K562 (cell line): Measurements from ENCODE around the gene ATP6V1F. TPM values are rescaled to one million over a fixed set of nuclear protein-coding genes. Genes with fewer than 3 reads are reported as not detected.
A peak's percentile ranks its signal among the peaks of the same experiment; 100 is the strongest.

Source experiments
- BRCA1 ChIP-seq, 2 experiments: fragments of 450-650 bp in 1 of 2; sonication (generic) in 1 of 2; formaldehyde crosslinking in 1 of 2; IDR thresholded peaks; 2 replicates each; pipeline versions ENCODE4 v1.5.0 to v1.6.1; 2017 to 2020; ENCODE audit warnings: mild to moderate bottlenecking in 1 of 2, missing genetic modification reagents in 1 of 2
- FIP1L1 ChIP-seq: fragments of 200-400 bp; formaldehyde crosslinking; IDR thresholded peaks from 2 replicates; pipeline ENCODE4 v1.6.1; 2018; ENCODE audit warnings: mild to moderate bottlenecking, low read depth, low read length; ENCODE audit not compliant: poor library complexity, severe bottlenecking
- HDAC1 ChIP-seq, 2 experiments: fragments of 450-650 bp; IDR thresholded peaks; 2 replicates each; pipeline ENCODE4 v1.6.1; 2016 to 2017; ENCODE audit warnings: inconsistent platforms in 1 of 2, mild to moderate bottlenecking in 1 of 2, moderate library complexity in 1 of 2
- HNRNPH1 ChIP-seq: fragments of 200-400 bp; formaldehyde crosslinking; optimal IDR thresholded peaks from 2 replicates; pipeline ENCODE3; 2017; ENCODE audit warnings: low read depth, mild to moderate bottlenecking, low read length, moderate library complexity
- MTF1 ChIP-seq: fragments of 250-450 bp; sonication (Bioruptor Pico); IDR thresholded peaks from 2 replicates; pipeline ENCODE4 v1.9.0; 2021; ENCODE audit warnings: moderate library complexity, mild to moderate bottlenecking, inconsistent platforms, borderline replicate concordance
- NCOR1 ChIP-seq: fragments of 450-650 bp; IDR thresholded peaks from 2 replicates; pipeline ENCODE4 v1.6.1; 2016; ENCODE audit warnings: mild to moderate bottlenecking, moderate library complexity
- NFE2L1 ChIP-seq: fragments of 450-650 bp; IDR thresholded peaks from 2 replicates; pipeline ENCODE4 v1.6.1; 2016; ENCODE audit warnings: missing genetic modification characterization, low read depth, mild to moderate bottlenecking, missing compliant biosample characterization, moderate library complexity, borderline replicate concordance
- PCBP2 ChIP-seq: fragments of 200-400 bp; formaldehyde crosslinking; IDR thresholded peaks from 2 replicates; pipeline ENCODE4 v1.6.1; 2018; ENCODE audit warnings: low read length, low read depth, mild to moderate bottlenecking, moderate library complexity; ENCODE audit not compliant: poor library complexity, severe bottlenecking
- PRMT5 ChIP-seq: sonication (generic); formaldehyde crosslinking; IDR thresholded peaks from 2 replicates; pipeline ENCODE4 v1.5.0; 2020; ENCODE audit warnings: missing genetic modification reagents
- TGIF2 ChIP-seq: sonication (generic); formaldehyde crosslinking; IDR thresholded peaks from 2 replicates; pipeline ENCODE4 v1.8.1; 2022; ENCODE audit warnings: mild to moderate bottlenecking, missing genetic modification reagents, moderate library complexity
- ZFX ChIP-seq: sonication (generic); formaldehyde crosslinking; IDR thresholded peaks from 2 replicates; pipeline ENCODE4 v1.8.0; 2022; ENCODE audit warnings: mild to moderate bottlenecking, missing genetic modification reagents, moderate library complexity
- ZNF23 ChIP-seq: fragments of 250-450 bp; sonication (Bioruptor Pico); IDR thresholded peaks from 2 replicates; pipeline ENCODE4 v1.4.0; 2020; ENCODE audit warnings: mild to moderate bottlenecking
- ZNF232 ChIP-seq: sonication (generic); formaldehyde crosslinking; IDR thresholded peaks from 2 replicates; pipeline ENCODE4 v1.8.0; 2022; ENCODE audit warnings: mild to moderate bottlenecking, missing genetic modification reagents
- ZNF311 ChIP-seq: fragments of 250-450 bp; sonication (Bioruptor Pico); IDR thresholded peaks from 2 replicates; pipeline ENCODE4 v1.4.0; 2020; ENCODE audit warnings: mild to moderate bottlenecking, moderate library complexity
- ZNF696 ChIP-seq: fragments of 250-450 bp; sonication (Bioruptor Pico); conservative IDR thresholded peaks from 2 replicates; pipeline ENCODE4 v1.4.0; 2020; ENCODE audit warnings: mild to moderate bottlenecking, moderate library complexity
- polyA plus RNA-seq, 8 experiments: library from polyadenylated mRNA; depleted of rRNA in 4 of 8; stranded (reverse) in 5 of 8; unstranded in 3 of 8; fragments of >200 nt; fragmentation: Nextera tagmentation in 2 of 8; fragmentation: Illumina TruSeq in 1 of 8; extraction: Ambion mirVana in 2 of 8; extraction: Trizol in 1 of 8; gene quantifications; 2 replicates each; pipeline versions ENCODE4 v1.2.1 to v1.2.3, GENCODE V29; 2011 to 2014; ENCODE audit warnings: inconsistent platforms in 1 of 8, missing spikeins in 1 of 8
- total RNA-seq, 7 experiments: library from RNA; depleted of rRNA in 6 of 7; stranded (reverse); fragments of >200 nt in 6 of 7; fragmentation: Illumina TruSeq in 2 of 7; extraction: Trizol in 2 of 7; gene quantifications; 2 replicates each; pipeline versions ENCODE4 v1.2.1 to v1.2.3, GENCODE V29; 2011 to 2021; ENCODE audit warnings: low replicate concordance in 1 of 7
- TF ChIP-seq, protein P1 (sequence below): fragments of 450-650 bp; formaldehyde crosslinking; IDR thresholded peaks from 2 replicates; pipeline ENCODE4 v1.4.0; 2020; ENCODE audit warnings: mild to moderate bottlenecking, mixed read lengths
- TF ChIP-seq, protein P2 (sequence below): fragments of 450-650 bp; IDR thresholded peaks from 2 replicates; pipeline ENCODE4 v1.6.1; 2016; ENCODE audit warnings: low read depth

Gene ATP6V1F
- total and polyA plus RNA-seq, 9 of the 15 experiments (the other 6 are each of a cell fraction or from before 2014, with no cell fraction given): 206 to 1,123 (median 542) TPM

DNA sequence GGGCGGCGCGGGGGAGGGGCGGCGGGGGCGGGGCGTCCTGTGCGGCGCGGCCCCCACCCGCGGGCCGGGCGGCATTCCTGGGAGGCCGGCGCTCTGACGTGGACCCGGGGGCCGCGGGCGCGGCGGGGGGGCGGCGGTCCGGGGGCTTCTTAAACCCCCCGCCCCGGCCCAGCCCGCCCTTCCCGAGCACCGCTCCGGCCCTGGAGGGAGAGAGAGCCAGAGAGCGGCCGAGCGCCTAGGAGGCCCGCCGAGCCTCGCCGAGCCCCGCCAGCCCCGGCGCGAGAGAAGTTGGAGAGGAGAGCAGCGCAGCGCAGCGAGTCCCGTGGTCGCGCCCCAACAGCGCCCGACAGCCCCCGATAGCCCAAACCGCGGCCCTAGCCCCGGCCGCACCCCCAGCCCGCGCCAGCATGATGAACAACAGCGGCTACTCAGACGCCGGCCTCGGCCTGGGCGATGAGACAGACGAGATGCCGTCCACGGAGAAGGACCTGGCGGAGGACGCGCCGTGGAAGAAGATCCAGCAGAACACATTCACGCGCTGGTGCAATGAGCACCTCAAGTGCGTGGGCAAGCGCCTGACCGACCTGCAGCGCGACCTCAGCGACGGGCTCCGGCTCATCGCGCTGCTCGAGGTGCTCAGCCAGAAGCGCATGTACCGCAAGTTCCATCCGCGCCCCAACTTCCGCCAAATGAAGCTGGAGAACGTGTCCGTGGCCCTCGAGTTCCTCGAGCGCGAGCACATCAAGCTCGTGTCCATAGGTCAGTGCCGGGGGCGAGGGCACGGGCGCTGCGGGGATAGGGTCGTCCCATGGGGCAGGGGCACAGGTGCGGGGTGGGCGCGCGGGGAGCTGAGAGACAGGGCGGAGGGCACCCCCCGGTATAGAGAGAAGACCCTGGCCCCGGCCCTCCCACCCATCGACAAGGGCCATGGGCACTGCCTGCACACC lies 32.2 kb upstream of the ATP6V1F start, which contains the start of gene FLNC (continued):
- 0 out of 2 replicates have a peak, but pooled peaks have one; percentile 23 for TF ChIP-seq ZNF232 (CRISPR knock-in tag)
- TF ChIP-seq MTF1: no peak
- TF ChIP-seq FIP1L1: peak; percentile 78
- no peak for TF ChIP-seq HNRNPH1
- TF ChIP-seq BRCA1 (IDR thresholded peaks at IDR 0.05): no peak
- 0 out of 2 replicates have a peak, but pooled peaks have one; percentile 82 for TF ChIP-seq BRCA1 (CRISPR knock-in tag; IDR thresholded peaks at IDR 0.05)
- peak; percentile 45; the same call in 1 of the 2 replicates for TF ChIP-seq TGIF2
- TF ChIP-seq, protein P1, sequence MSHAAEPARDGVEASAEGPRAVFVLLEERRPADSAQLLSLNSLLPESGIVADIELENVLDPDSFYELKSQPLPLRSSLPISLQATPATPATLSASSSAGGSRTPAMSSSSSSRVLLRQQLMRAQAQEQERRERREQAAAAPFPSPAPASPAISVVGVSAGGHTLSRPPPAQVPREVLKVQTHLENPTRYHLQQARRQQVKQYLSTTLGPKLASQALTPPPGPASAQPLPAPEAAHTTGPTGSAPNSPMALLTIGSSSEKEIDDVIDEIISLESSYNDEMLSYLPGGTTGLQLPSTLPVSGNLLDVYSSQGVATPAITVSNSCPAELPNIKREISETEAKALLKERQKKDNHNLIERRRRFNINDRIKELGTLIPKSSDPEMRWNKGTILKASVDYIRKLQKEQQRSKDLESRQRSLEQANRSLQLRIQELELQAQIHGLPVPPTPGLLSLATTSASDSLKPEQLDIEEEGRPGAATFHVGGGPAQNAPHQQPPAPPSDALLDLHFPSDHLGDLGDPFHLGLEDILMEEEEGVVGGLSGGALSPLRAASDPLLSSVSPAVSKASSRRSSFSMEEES (CRISPR knock-in tag): no peak
- TF ChIP-seq NFE2L1 (tag): no peak
- no peak for TF ChIP-seq PRMT5 (CRISPR knock-in tag)
- TF ChIP-seq ZFX: peak; percentile 79
- TF ChIP-seq NCOR1: peak; percentile 28; the same call in 1 of the 2 replicates
- TF ChIP-seq ZNF696 (CRISPR knock-in tag): no peak
- TF ChIP-seq, protein P2, sequence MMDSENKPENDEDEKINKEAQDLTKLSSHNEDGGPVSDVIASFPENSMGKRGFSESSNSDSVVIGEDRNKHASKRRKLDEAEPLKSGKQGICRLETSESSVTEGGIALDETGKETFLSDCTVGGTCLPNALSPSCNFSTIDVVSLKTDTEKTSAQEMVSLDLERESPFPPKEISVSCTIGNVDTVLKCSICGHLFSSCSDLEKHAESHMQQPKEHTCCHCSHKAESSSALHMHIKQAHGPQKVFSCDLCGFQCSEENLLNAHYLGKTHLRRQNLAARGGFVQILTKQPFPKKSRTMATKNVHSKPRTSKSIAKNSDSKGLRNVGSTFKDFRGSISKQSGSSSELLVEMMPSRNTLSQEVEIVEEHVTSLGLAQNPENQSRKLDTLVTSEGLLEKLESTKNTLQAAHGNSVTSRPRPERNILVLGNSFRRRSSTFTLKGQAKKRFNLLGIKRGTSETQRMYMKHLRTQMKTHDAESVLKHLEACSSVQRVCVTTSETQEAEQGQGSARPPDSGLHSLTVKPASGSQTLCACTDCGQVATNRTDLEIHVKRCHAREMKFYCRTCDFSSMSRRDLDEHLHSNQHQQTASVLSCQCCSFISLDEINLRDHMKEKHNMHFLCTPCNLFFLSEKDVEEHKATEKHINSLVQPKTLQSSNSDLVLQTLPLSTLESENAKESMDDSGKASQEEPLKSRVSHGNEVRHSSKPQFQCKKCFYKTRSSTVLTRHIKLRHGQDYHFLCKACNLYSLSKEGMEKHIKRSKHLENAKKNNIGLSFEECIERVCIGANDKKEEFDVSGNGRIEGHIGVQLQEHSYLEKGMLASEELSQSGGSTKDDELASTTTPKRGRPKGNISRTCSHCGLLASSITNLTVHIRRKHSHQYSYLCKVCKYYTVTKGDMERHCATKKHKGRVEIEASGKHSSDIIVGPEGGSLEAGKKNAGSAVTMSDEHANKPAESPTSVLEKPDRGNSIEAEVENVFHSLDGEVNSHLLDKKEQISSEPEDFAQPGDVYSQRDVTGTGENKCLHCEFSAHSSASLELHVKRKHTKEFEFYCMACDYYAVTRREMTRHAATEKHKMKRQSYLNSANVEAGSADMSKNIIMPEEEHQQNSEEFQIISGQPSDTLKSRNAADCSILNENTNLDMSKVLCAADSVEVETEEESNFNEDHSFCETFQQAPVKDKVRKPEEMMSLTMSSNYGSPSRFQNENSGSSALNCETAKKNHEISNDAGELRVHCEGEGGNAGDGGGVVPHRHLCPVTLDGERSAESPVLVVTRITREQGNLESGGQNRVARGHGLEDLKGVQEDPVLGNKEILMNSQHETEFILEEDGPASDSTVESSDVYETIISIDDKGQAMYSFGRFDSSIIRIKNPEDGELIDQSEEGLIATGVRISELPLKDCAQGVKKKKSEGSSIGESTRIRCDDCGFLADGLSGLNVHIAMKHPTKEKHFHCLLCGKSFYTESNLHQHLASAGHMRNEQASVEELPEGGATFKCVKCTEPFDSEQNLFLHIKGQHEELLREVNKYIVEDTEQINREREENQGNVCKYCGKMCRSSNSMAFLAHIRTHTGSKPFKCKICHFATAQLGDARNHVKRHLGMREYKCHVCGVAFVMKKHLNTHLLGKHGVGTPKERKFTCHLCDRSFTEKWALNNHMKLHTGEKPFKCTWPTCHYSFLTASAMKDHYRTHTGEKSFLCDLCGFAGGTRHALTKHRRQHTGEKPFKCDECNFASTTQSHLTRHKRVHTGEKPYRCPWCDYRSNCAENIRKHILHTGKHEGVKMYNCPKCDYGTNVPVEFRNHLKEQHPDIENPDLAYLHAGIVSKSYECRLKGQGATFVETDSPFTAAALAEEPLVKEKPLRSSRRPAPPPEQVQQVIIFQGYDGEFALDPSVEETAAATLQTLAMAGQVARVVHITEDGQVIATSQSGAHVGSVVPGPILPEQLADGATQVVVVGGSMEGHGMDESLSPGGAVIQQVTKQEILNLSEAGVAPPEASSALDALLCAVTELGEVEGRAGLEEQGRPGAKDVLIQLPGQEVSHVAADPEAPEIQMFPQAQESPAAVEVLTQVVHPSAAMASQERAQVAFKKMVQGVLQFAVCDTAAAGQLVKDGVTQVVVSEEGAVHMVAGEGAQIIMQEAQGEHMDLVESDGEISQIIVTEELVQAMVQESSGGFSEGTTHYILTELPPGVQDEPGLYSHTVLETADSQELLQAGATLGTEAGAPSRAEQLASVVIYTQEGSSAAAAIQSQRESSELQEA: no peak
- peak in 1 of 2 experiments; percentile 87; a peak in 2 of 4 replicates for TF ChIP-seq HDAC1 (IDR thresholded peaks at IDR 0.05)
- no peak for TF ChIP-seq ZNF23 (CRISPR knock-in tag)
- no peak for TF ChIP-seq ZNF311 (CRISPR knock-in tag)
- TF ChIP-seq PCBP2: no peak
